PC-9 (cell line): ENCODE results near the gene ELMO1. TPM values are rescaled to one million over a fixed set of nuclear protein-coding genes. Genes with fewer than 3 reads are reported as not detected.

Source experiments
- BruUV-seq: library from RNA; stranded (reverse); fragments of 400-500 nt; replicated peaks from 2 replicates; lab custom pipeline; 2021; lab: Mats Ljungman, UMichigan
- CTCF ChIA-PET: fragments of 300-600 bp; sonication (Branson Sonifier 250); formaldehyde crosslinking; loops from one replicate; lab custom pipeline; 2022; ENCODE audit warnings: antibody characterized with exemption; lab: Charles Lee
- POLR2A ChIA-PET: fragments of 300-600 bp; sonication (Branson Sonifier 250); formaldehyde crosslinking; loops from one replicate; lab custom pipeline; 2022; ENCODE audit warnings: antibody characterized with exemption; ENCODE audit not compliant: unreplicated experiment; lab: Charles Lee
- DNase-seq, 2 experiments: peaks; one replicate each; pipeline versions ENCODE4 v3.0.0 to v3.0.0-alpha.2; 2015 to 2022; ENCODE audit warnings: mixed read lengths in 1 of 2
- H2AFZ ChIP-seq: fragments of 200-600 bp; sonication (generic); 2 replicates; pipeline ENCODE4 v1.8.1; 2017; ENCODE audit warnings: antibody characterized with exemption
- H3F3A ChIP-seq: fragments of 200-600 bp; sonication (generic); 2 replicates; pipeline ENCODE4 v1.8.1; 2017; ENCODE audit warnings: antibody characterized with exemption, mild to moderate bottlenecking, low read depth; ENCODE audit not compliant: insufficient read depth
- H3K27ac ChIP-seq: fragments of 200-600 bp; sonication (generic); 2 replicates; pipeline ENCODE4 v1.6.1; 2016; ENCODE audit warnings: mixed run types
- H3K27me3 ChIP-seq: fragments of 200-600 bp; sonication (generic); 2 replicates; pipeline ENCODE4 v1.6.1; 2016; ENCODE audit warnings: low read depth, mixed run types; ENCODE audit not compliant: insufficient read depth
- H3K36me3 ChIP-seq: fragments of 200-600 bp; sonication (generic); 2 replicates; pipeline ENCODE4 v1.6.1; 2016; ENCODE audit warnings: low read depth, mixed run types
- H3K4me1 ChIP-seq: fragments of 200-600 bp; sonication (generic); replicated peaks from 2 replicates; pipeline ENCODE4 v1.6.1; 2016; ENCODE audit warnings: mixed run types; ENCODE audit not compliant: insufficient read depth
- H3K4me2 ChIP-seq: fragments of 200-600 bp; sonication (generic); 2 replicates; pipeline ENCODE4 v1.6.1; 2017; ENCODE audit warnings: mixed run types
- H3K4me3 ChIP-seq: fragments of 200-600 bp; sonication (generic); 2 replicates; pipeline ENCODE4 v1.6.1; 2016; ENCODE audit warnings: mixed run types
- H3K79me2 ChIP-seq: fragments of 200-600 bp; sonication (generic); 2 replicates; pipeline ENCODE4 v1.6.1; 2017; ENCODE audit warnings: low read depth, mixed run types
- H3K9me2 ChIP-seq: fragments of 200-600 bp; sonication (generic); 2 replicates; pipeline ENCODE4 v1.8.1; 2017; ENCODE audit warnings: mild to moderate bottlenecking; ENCODE audit not compliant: insufficient read depth
- H3K9me3 ChIP-seq: fragments of 200-600 bp; sonication (generic); 2 replicates; pipeline ENCODE4 v1.8.1; 2016; ENCODE audit warnings: low read depth; ENCODE audit not compliant: insufficient read depth
- H4K20me1 ChIP-seq: fragments of 200-600 bp; sonication (generic); 2 replicates; pipeline ENCODE4 v1.8.1; 2017; ENCODE audit not compliant: insufficient read depth
- EZH2 ChIP-seq: fragments of 200-600 bp; sonication (generic); IDR thresholded peaks from 2 replicates; pipeline ENCODE4 v1.8.0; 2017; ENCODE audit warnings: antibody characterized with exemption, low read depth
- intact Hi-C: fragments of 100-400 bp; cut with micrococcal nuclease; formaldehyde crosslinking; loops from one replicate; pipeline ENCODE4 v1.10.0; 2022; ENCODE audit not compliant: unreplicated experiment
- total RNA-seq: library from RNA; stranded (reverse); gene quantifications from 2 replicates; pipeline ENCODE4 v1.2.3, GENCODE V29; 2021
- TF ChIP-seq, protein P1 (sequence below): fragments of 200-600 bp; sonication (generic); conservative IDR thresholded peaks from 2 replicates; pipeline ENCODE4 v1.6.1; 2017; ENCODE audit warnings: mixed run types, antibody characterized with exemption, mild to moderate bottlenecking, moderate library complexity

The ELMO1 gene
- total RNA-seq, 1 experiment from 2014 or later: 4.8 TPM

DNA sequence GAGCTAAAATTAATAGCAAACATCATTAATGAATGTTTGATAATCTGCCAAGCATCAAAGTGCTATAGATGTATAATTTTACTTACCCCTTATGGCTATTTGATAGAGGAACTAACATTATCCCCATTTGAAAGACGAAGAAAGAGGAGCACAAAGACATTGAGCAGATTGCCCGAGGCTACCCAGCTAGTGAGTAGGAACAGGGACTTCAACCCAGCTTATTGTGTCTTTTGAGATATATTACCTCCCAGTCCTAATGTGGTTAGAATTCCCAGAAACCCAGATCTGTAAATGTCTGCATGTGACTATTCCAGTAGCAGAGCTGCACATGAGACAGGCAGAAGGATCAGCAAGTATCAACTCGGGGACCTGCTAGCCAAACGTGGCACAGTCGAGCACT is 564.3 kb downstream of the ELMO1 start:
- no peaks in the 10 kb centered on the region for H3K9me2 ChIP-seq
- no peak overlapping the region for H2AFZ ChIP-seq
- no peaks in the 10 kb centered on the region for H3K4me1 ChIP-seq
- ChIA-PET POLR2A (no interaction called here), CTCF (no interaction called here)
- no peak overlapping the region for H3K27ac ChIP-seq
- H3K4me2 ChIP-seq: no peak overlapping the region
- no peaks in the 10 kb centered on the region for H3K9me3 ChIP-seq
- H3K36me3 ChIP-seq: no peaks in the 10 kb centered on the region
- DNase-seq: no peak
- no peaks in the 10 kb centered on the region for H4K20me1 ChIP-seq
- intact Hi-C loops: no loop called here
- TF ChIP-seq EZH2: no peak
- TF ChIP-seq, protein P1, sequence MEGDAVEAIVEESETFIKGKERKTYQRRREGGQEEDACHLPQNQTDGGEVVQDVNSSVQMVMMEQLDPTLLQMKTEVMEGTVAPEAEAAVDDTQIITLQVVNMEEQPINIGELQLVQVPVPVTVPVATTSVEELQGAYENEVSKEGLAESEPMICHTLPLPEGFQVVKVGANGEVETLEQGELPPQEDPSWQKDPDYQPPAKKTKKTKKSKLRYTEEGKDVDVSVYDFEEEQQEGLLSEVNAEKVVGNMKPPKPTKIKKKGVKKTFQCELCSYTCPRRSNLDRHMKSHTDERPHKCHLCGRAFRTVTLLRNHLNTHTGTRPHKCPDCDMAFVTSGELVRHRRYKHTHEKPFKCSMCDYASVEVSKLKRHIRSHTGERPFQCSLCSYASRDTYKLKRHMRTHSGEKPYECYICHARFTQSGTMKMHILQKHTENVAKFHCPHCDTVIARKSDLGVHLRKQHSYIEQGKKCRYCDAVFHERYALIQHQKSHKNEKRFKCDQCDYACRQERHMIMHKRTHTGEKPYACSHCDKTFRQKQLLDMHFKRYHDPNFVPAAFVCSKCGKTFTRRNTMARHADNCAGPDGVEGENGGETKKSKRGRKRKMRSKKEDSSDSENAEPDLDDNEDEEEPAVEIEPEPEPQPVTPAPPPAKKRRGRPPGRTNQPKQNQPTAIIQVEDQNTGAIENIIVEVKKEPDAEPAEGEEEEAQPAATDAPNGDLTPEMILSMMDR: no peak
- BruUV-seq: no TSS peak
- H3K4me3 ChIP-seq: no peak overlapping the region
- peaks cover 37% of the 10 kb centered on the region for H3K27me3 ChIP-seq
- no peaks in the 10 kb centered on the region for H3K79me2 ChIP-seq
- no peaks in the 10 kb centered on the region for H3F3A ChIP-seq

DNA sequence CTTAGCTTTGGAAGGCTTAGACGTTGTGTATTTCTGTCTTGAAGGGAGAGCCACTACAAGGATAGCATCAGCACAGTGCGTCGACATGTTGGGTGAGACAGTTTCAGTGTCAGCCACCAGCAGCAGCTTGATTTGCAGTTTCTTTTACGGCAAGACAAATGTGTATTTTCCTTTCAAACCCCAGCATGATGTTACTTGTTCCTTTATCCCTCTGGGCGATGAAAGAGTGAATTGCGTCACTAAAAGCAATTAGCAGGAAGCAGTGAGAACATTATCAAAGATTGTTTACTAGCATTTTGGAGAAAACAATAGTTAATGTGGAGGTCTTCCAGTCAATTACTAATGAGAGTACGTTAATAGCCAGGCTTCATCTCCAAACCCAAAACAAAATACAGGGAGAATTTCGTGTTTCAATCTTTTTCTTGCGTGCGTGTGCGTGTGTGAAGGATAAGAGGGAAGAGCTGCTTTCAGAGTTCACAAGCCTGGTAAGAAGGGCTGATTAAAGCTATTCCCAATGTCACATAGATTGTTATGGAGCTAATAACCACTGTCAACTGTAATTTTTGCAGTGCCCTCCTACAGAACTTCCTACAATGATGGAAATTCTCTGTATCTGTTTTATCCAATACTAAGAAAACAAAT is 567.3 kb downstream of the ELMO1 start:
- Histone ChIP-seq H3K4me3 (no peak overlapping the region), H2AFZ (no peak overlapping the region), H4K20me1 (no peaks in the 10 kb centered on the region), H3F3A (no peaks in the 10 kb centered on the region), H3K36me3 (no peaks in the 10 kb centered on the region), H3K79me2 (no peaks in the 10 kb centered on the region), H3K9me3 (no peaks in the 10 kb centered on the region), H3K9me2 (no peaks in the 10 kb centered on the region), H3K4me1 (no peaks in the 10 kb centered on the region), H3K27ac (no peak overlapping the region), H3K27me3 (peaks cover 44% of the 10 kb centered on the region), H3K4me2 (no peak overlapping the region)
- ChIA-PET POLR2A (no interaction called here), CTCF (no interaction called here)
- intact Hi-C loops: no loop called here
- TF ChIP-seq, protein P1: no peak
- no peak for TF ChIP-seq EZH2
- BruUV-seq: no TSS peak
- DNase-seq: no peak

DNA sequence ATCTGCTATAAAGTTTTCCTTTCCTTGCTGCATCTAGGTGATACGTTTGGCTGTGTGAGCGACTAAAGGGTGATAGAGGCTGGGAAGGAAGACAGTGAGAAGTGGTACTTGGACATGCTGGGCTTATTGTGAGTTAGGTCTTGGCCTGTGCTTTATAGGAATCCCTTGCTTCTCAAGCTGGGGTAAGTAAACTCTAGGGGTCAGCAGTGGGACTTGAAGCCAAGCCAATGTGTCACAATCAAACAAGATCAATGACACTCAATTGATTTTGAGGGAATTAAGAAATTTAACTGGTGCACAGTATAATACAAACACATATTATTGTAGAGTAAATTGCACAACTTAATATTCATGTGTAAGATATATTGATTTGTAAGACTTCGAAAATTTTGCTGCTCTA is 568.6 kb downstream of the ELMO1 start:
- Histone ChIP-seq H3K79me2 (no peaks in the 10 kb centered on the region), H3K27ac (no peak overlapping the region), H3K4me2 (no peak overlapping the region), H4K20me1 (no peaks in the 10 kb centered on the region), H3K36me3 (no peaks in the 10 kb centered on the region), H3K4me1 (no peaks in the 10 kb centered on the region), H3K27me3 (peaks cover 37% of the 10 kb centered on the region; the same call in 1 of the 2 replicates), H3K9me2 (no peaks in the 10 kb centered on the region), H2AFZ (no peak overlapping the region), H3F3A (no peaks in the 10 kb centered on the region), H3K9me3 (no peaks in the 10 kb centered on the region), H3K4me3 (no peak overlapping the region)
- TF ChIP-seq EZH2: no peak
- TF ChIP-seq, protein P1: no peak
- intact Hi-C loops: no loop called here
- no TSS peak for BruUV-seq
- DNase-seq: no peak
- POLR2A ChIA-PET: no interaction called here
- CTCF ChIA-PET: no interaction called here
